Measurements from ENCODE around the gene TM4SF4. TPM values are rescaled to one million over a fixed set of nuclear protein-coding genes. Genes with fewer than 3 reads are reported as not detected.

Gene TM4SF4
- total RNA-seq, 1 donor from 2014 or later, result 6,086 TPM

DNA sequence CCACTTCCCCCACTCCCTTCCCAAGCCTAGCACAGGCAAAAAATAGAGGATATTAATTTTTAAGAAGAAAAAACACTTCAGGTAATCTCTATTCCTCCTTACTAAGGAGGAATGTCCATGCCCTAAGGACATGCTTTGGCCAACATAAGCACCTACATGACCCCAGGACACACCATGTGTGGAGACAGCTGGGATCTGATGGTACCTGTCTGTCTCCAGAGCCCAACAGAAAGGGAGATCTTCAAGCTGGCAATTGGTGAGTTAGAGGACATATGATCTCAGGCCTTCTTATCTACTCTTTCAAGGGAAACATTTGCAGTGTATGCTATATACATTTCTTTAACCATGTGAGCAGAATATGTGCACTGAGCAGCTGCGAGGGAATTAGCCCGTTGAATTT lies 7.0 kb downstream of the TM4SF4 start:
- no peak for DNase-seq (ENCODE audit: low spot score)

GRCh38 chr3:149486726-149487125 lies 12.2 kb downstream of the TM4SF4 start:
- no peak for DNase-seq (ENCODE audit: low spot score)

DNA sequence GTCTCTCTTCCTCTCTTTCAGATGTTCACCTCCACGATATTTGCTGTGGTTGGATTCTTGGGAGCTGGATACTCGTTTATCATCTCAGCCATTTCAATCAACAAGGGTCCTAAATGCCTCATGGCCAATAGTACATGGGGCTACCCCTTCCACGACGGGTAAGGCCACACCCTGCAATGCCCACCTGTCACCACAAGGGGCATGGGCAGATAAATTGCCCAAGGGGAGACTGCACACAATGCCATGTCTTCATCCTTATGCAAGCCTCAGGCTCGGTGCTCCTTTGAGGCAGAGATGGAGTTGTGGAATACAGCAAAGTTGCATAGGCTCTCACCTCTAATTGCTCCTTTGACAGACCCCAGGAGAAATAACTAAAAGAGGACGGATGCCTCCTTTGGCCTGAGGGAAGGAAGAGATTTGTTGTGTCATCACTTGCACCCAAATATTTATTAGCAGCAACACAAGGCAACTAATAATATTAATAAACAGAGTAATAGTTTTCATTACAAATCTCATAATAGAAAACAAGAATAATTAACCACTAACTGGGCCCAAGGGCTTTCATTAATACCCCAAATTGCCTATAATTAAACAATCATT lies 13.2 kb downstream of the TM4SF4 start:
- DNase-seq (ENCODE audit: low spot score), result no peak

DNA sequence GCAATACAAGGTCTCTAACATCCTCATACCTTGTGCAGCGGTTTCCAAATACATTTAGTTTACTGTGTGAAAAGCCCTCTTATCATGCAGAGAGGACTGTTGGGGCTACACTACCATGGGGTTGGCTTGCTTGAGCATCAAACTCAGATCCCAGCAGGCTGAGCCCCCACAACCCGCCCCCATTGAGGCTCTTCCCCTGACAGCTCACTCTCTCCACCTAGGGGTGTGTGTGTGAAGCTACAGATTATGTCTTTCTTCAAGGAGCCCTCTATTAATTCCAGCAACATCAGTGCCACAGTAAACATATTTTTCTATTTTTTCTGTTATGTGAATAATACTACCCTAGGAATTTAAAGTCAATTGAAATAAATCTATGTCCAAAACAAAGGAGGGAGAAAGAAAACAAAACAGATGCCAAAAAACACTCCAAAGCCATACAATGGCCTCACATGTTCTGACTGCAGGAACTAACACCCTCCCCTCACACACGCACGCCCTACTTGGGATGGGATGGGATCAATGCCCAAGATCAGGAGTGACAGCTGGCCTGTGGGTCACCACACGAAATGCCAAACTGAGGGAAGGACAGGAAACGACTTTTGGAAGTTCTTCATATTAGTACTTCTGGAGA lies 14.7 kb downstream of the TM4SF4 start:
- no peak for DNase-seq (ENCODE audit: low spot score)

- no peak for DNase-seq (ENCODE audit: low spot score)
Measured at GRCh38 chr3:149490260-149490971, 15.9 kb downstream of the TM4SF4 start.

DNA sequence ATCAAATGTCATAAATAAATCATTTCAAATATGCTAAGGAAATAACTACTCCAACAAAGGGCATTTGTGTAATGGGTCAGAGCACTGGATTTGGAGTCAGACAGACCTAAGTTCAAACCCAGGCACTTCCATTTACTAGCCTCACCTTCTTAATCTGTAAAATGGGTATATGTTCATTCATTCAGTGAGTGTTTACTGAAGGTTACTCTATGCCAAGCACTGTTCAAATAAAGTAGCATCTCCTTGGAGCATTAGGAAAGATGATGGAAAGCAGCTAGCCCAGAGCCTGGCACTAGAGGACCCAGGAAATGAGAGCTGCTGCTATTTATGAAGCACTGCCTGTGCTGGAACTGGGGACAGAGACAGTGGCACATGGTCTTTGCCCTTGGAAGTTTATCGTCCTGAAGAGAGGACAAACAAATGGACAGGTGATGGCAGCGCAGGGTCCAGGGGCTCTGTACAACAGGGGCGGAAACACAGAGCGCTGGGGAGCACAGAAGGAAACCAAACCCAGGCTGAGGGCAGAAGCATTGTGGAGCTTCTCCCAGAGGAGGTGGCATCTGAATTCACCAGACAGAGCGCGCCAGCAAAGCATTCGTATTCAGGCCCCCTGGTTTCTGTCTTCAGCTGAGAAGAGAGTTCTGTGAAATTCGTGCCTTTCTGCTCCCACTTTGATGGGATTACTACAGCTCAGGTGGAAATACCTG lies 19.0 kb downstream of the TM4SF4 start:
- no peak for DNase-seq (ENCODE audit: low spot score)

DNA sequence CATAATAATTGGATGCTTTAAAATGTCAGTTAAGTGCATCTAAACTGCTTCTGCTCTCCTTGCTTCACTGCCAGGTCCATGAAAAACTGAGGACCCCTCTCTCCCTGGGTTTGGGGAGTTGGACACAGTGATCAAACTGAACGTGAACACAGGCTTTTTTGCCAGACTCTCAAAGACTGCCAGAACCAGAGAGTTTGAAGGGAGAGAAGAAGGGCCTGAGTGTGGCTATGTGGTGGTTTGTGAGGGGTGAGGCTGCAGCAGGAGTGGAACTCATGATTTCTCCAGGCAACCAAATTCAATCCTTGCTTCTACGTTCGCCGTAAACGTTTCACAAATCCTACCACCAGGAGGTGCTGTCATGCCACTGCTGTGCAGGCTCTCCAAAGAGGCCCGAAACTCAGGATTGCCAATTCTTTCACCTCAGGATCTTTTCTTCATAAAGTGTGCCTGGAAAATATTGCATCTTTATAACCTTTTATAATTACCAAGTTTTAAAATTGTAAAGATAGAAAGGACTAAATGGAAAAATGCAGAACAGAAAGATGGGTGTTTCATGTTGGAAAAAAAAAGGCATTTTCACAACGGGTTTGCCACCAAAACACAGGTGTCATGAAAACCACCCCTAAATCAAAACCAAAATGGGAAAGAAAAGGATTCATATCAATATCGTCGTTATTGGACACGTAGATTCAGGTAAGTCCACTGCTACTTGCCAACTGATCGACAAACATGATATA lies 19.7 kb downstream of the TM4SF4 start:
- DNase-seq (ENCODE audit: low spot score), result peak; percentile 59

DNA sequence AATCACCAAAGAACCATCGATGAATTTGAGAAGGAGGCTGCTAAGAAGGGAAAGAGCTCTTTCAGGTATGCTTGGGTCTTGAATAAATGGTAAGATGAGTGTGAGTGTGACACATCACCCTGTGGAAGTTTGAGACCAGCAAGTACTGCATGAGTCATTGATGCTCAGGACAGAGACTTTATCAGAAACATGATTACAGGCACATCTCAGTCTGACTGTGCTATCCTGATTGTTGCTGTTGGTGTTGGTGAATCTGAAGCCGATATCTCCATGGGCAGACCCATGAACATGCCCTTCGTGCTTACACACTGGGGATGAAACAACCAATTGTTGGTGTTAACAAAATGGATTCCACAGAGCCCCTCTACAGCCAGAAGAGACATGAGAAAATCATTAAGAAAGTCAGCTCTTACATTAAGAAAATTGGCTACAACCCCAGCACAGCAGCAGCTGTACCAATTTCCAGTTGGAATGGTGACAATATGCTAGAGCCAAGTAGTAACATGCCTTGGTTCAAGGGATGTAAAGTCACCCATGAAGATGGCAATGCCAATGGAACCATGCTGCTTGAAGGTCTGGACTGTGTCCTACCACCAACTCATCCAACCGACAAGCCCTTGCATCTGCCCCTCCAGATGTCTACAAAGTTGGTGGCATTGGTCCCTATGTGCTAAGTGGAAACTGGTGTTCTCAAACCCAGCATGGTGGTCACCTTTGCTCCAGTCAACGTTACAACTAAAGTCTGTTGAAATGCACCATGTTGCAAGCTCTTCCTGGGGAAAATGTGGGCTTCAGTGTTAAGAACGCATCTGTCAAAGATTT lies 20.5 kb downstream of the TM4SF4 start:
- DNase-seq (ENCODE audit: low spot score), result no peak

DNA sequence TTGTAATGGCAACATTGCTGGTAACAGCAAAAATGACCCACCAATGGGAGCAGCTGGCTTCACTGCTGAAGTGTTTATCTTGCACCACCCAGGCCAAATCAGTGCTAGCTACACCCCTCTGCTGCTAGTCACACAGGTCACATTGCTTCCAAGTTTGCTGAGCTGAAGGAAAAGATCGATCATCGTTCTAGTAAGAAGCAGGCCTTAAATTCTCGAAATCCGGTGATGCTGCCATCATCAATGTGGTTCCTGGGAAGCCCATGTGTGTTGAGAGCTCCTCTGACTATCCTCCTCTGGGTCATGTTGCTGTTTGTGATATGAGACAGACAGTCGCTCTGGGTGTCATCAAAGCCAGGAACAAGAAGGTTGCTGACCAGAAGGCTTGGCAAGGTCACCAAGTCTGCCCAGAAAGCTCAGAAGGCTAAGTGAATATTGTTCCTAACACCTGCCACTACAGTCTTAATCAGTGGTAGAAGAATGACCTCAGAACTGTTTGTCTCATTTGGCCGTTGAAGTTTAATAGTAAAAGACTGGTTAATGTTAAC lies 21.2 kb downstream of the TM4SF4 start:
- no peak for DNase-seq (ENCODE audit: low spot score)

GRCh38 chr3:149496891-149497290 lies 22.4 kb downstream of the TM4SF4 start:
- DNase-seq (ENCODE audit: low spot score), result no peak

DNA sequence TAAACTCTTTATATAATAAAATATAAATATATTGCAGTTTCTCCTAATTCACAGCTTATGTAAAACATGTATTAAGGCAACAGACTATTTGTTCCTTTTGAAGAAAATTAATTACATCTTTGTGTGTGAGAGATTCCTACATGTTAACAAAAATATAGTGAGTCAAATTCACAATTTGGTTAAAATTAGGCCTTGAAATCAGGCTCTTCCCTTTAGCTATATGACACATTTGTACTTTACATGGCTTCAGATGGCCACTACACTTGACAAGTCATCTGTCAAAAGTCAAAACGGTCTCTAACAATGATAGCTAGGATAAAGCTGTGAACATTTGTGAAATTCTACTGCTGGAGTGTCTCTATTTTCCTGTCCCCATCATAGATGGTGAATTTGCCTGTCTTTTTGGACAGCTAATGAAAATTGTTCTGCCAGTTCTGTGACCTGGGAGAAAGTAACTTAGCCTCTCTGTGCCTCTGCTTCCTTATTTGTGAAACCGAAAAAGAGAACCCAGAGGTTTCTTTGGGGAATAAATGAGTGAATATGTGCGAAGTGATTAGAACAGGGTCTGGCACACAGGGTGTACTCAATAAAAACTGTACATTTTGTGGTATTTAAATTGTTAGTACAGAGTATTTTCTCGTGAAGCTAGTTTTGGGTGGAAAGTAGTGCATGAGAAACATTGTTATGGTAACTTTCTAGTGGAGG lies 23.6 kb downstream of the TM4SF4 start:
- DNase-seq (ENCODE audit: low spot score), result no peak

GRCh38 chr3:149501524-149501923 lies 27.0 kb downstream of the TM4SF4 start:
- no peak for DNase-seq (ENCODE audit: low spot score)

DNA sequence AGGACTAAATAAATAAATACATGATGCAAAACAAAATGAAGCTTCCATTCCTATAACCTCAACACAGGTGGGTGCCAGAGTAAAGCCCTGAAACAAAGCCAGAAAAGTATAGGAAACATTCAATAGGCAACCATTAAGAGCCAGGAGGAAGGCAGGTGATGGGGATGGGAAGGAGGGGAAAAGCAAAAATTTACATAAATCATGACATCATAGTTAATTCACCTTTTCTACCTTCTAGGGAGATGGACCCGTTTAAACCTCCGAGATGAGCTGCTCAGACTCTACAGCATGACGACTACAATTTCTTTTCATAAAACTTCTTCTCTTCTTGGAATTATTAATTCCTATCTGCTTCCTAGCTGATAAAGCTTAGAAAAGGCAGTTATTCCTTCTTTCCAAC lies 27.9 kb downstream of the TM4SF4 start:
- no peak for DNase-seq (ENCODE audit: low spot score)

- DNase-seq (ENCODE audit: low spot score), result no peak
Measured at GRCh38 chr3:149506540-149506939, 32.0 kb downstream of the TM4SF4 start.

DNA sequence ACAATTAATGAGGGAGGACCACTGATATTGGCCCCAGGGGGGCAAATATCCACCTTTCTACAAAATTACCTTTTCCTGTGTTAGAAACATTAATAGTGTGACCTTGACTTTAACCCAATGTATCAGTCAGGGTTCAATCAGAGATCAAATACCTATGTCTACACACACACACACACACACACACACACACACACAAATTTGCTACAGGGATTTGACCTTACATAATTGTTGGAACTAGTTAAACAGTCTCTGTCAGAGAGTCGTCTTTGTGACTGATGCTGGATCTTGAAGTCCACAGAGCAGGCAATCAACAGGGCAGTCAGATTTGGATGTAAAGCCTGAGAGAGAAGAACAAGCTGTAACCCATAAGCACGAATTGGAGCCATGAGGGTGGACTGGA lies 32.5 kb downstream of the TM4SF4 start:
- no peak for DNase-seq (ENCODE audit: low spot score)

DNA sequence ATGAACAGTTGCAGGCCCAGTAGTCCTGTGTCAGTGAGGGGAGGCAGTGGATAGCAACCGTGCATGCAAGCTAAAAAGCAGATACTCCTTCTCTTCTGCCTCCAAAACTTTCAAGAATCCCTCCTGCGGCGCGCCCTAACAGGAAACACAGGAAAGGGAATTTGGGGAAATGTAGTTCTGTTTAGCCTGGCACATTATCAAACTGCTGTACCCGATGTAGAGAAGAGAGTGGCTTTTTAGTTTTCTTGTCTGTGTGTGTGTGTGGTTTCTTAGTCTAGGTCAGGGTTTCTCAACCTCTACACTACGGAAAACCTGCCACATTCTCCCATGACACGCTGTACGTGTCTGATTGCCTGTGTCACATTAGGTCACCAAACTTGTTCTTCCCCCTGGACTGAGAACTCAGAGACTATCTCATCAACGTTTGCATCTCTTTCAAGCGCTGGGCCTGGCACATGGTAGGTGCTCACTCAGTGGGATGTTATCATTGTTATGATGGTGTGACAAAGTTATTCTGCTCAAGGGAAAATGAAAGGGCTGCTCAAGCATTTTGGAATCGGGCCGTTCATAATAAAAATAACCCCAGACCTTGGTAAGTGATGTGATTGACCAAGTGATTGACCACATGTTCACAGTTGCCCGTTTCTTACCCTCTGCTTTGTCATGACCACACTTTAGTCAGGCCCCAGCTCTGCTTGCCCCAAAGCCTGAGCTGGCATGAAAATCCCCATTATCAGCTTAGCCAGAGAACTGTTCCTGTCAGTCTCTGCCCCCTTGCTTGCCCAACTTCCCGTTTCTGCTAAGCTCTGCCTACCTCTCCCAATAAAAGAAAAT lies 33.2 kb downstream of the TM4SF4 start:
- no peak for DNase-seq (ENCODE audit: low spot score)

GRCh38 chr3:149509526-149509925 lies 35.0 kb downstream of the TM4SF4 start:
- no peak for DNase-seq (ENCODE audit: low spot score)

DNA sequence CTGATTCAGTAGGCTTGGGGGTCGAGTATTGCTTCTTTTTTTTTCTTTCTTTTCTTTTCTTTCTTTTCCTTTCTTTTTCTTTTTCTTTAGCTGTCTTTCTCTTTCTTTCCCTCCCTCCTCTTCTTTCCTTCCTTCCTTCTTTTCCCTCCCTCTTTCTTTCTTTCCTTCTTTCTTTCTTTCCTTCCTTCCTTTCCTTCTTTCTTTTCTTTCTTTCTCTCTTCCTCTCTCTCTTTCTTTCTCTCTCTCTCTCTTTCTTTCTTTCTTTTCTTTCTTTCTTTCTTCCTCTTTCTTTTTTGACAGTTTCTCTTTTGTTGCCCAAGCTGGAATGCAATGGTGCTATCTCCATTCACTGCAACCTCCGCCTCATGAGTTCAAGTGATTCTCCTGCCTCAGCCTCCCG lies 36.0 kb downstream of the TM4SF4 start:
- DNase-seq (ENCODE audit: low spot score), result no peak

DNA sequence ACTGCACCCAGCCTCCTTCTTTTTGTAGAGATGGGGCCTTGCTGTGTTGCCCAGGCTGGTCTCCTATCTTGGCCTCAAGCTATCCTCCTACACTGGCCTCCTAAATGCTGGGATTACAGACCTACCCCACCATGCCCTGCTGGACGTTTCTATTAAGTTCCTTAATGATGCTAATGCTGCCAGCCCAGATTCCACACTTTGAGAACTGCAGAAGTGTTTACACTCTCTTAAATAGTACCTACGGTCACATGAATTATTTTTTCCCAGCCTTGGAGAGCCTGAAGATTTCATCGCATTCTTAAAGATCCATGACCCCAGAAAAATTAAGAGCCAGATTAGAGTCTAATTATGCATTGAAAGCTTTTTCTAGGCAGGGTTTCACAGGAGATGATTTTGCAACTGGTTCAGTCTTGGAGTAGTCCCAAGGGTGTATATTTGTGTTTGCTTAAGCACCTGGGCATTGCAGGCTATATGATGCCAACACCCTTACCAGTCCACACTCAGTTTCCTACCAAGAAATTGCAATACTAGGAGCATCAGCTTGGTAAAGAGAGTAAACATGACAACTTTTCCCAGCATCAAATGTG lies 36.6 kb downstream of the TM4SF4 start:
- no peak for DNase-seq (ENCODE audit: low spot score)

All from mucosa of gallbladder (tissue), 1 donor.